ENCODE results near the gene VAV2.

DNA sequence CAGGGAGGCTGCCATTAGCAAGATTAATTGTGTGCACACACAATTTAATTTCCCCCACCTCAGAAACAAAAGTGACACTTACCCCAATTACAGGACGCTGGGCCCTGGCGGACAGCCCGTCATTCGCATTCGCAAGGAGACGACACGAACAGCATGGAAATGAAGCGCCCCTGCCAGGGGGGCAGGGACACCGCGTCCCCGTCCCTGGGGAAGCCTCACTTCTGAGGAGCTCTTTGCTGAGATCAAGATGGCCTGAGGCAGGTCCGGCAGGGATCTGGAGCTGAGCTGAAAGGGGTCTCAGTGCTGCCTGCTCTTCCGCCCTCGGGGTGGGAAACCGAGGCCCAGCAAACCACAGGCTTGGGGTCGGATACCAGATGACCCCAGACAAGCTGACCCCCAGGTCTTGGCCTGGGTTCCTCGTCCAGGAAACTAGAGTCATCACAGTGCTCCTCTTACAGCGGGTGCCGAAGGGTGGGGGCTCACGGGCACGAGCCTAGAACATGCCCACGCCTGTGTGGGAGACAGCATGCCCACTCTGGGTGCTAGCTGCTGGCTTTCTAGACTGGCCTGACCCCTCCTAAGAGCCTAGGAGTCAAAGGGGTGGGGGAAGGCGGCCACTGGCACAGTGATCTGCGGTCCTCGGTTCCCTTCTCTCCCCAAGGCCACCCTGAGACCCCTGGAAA, 103.2 kb downstream of the VAV2 start:
- TF ChIP-seq, protein P1, sequence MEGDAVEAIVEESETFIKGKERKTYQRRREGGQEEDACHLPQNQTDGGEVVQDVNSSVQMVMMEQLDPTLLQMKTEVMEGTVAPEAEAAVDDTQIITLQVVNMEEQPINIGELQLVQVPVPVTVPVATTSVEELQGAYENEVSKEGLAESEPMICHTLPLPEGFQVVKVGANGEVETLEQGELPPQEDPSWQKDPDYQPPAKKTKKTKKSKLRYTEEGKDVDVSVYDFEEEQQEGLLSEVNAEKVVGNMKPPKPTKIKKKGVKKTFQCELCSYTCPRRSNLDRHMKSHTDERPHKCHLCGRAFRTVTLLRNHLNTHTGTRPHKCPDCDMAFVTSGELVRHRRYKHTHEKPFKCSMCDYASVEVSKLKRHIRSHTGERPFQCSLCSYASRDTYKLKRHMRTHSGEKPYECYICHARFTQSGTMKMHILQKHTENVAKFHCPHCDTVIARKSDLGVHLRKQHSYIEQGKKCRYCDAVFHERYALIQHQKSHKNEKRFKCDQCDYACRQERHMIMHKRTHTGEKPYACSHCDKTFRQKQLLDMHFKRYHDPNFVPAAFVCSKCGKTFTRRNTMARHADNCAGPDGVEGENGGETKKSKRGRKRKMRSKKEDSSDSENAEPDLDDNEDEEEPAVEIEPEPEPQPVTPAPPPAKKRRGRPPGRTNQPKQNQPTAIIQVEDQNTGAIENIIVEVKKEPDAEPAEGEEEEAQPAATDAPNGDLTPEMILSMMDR (conservative IDR thresholded peaks at IDR 0.05; ENCODE audit: low read depth in 2 of 2), result no peak
- TF ChIP-seq POLR2AphosphoS5 (IDR thresholded peaks at IDR 0.05; ENCODE audit: low read depth) (no peak), STAT1 (IDR thresholded peaks at IDR 0.05; ENCODE audit: unreplicated experiment) (no peak), CREB1 (CRISPR knock-in tag; IDR thresholded peaks at IDR 0.05; ENCODE audit: low read depth) (no peak), EZH2phosphoT487 (IDR thresholded peaks at IDR 0.05; ENCODE audit: unreplicated experiment) (no peak), EZH2 (IDR thresholded peaks at IDR 0.05; ENCODE audit: low read depth, unreplicated experiment) (no peak), JUNB (IDR thresholded peaks at IDR 0.05; ENCODE audit: unreplicated experiment) (no peak), ZNF331 (CRISPR knock-in tag; IDR thresholded peaks at IDR 0.05; ENCODE audit: low read depth) (no peak)
- TF ChIP-seq, protein P2, sequence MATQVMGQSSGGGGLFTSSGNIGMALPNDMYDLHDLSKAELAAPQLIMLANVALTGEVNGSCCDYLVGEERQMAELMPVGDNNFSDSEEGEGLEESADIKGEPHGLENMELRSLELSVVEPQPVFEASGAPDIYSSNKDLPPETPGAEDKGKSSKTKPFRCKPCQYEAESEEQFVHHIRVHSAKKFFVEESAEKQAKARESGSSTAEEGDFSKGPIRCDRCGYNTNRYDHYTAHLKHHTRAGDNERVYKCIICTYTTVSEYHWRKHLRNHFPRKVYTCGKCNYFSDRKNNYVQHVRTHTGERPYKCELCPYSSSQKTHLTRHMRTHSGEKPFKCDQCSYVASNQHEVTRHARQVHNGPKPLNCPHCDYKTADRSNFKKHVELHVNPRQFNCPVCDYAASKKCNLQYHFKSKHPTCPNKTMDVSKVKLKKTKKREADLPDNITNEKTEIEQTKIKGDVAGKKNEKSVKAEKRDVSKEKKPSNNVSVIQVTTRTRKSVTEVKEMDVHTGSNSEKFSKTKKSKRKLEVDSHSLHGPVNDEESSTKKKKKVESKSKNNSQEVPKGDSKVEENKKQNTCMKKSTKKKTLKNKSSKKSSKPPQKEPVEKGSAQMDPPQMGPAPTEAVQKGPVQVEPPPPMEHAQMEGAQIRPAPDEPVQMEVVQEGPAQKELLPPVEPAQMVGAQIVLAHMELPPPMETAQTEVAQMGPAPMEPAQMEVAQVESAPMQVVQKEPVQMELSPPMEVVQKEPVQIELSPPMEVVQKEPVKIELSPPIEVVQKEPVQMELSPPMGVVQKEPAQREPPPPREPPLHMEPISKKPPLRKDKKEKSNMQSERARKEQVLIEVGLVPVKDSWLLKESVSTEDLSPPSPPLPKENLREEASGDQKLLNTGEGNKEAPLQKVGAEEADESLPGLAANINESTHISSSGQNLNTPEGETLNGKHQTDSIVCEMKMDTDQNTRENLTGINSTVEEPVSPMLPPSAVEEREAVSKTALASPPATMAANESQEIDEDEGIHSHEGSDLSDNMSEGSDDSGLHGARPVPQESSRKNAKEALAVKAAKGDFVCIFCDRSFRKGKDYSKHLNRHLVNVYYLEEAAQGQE (IDR thresholded peaks at IDR 0.05; ENCODE audit: unreplicated experiment), result no peak
- TF ChIP-seq, protein P3, sequence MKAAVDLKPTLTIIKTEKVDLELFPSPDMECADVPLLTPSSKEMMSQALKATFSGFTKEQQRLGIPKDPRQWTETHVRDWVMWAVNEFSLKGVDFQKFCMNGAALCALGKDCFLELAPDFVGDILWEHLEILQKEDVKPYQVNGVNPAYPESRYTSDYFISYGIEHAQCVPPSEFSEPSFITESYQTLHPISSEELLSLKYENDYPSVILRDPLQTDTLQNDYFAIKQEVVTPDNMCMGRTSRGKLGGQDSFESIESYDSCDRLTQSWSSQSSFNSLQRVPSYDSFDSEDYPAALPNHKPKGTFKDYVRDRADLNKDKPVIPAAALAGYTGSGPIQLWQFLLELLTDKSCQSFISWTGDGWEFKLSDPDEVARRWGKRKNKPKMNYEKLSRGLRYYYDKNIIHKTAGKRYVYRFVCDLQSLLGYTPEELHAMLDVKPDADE (IDR thresholded peaks at IDR 0.05), result no peak

All from GM23338 (cell line).